GM12872 (cell line): ENCODE measurements around the gene ALOX15B.

Experiments
- CTCF ChIP-seq: IDR thresholded peaks from 3 replicates; pipeline ENCODE4 v1.5.1; 2011; ENCODE audit warnings: low read depth, mild to moderate bottlenecking, low read length, moderate library complexity; ENCODE audit not compliant: insufficient read depth

ALOX15B gene

GRCh38 chr17:8046306-8046928 is 7.6 kb downstream of the ALOX15B start:
- no peak for TF ChIP-seq CTCF

GRCh38 chr17:8046929-8047768 is 8.3 kb downstream of the ALOX15B start:
- no peak for TF ChIP-seq CTCF

- no peak for TF ChIP-seq CTCF
Measured at GRCh38 chr17:8047769-8048110, 8.9 kb downstream of the ALOX15B start.

GRCh38 chr17:8048236-8048635 is 9.4 kb downstream of the ALOX15B start:
- TF ChIP-seq CTCF: no peak

GRCh38 chr17:8048736-8049135 is 9.9 kb downstream of the ALOX15B start:
- TF ChIP-seq CTCF: no peak

- TF ChIP-seq CTCF: no peak
Measured at GRCh38 chr17:8051831-8052230, 13.0 kb downstream of the ALOX15B start.

- TF ChIP-seq CTCF: no peak
Measured at GRCh38 chr17:8052256-8053252, 13.7 kb downstream of the ALOX15B start.
